ENCODE data around the gene CCNI. TPM values are rescaled to one million over a fixed set of nuclear protein-coding genes. Genes with fewer than 3 reads are reported as not detected.
"Not testable (repeated sequence)": the region's sequence is repeated elsewhere in the genome, so short reads cannot be mapped to it uniquely, and the experiment has no call there.

The CCNI gene
- total RNA-seq, 1 donor from 2014 or later, result 213 TPM

DNA sequence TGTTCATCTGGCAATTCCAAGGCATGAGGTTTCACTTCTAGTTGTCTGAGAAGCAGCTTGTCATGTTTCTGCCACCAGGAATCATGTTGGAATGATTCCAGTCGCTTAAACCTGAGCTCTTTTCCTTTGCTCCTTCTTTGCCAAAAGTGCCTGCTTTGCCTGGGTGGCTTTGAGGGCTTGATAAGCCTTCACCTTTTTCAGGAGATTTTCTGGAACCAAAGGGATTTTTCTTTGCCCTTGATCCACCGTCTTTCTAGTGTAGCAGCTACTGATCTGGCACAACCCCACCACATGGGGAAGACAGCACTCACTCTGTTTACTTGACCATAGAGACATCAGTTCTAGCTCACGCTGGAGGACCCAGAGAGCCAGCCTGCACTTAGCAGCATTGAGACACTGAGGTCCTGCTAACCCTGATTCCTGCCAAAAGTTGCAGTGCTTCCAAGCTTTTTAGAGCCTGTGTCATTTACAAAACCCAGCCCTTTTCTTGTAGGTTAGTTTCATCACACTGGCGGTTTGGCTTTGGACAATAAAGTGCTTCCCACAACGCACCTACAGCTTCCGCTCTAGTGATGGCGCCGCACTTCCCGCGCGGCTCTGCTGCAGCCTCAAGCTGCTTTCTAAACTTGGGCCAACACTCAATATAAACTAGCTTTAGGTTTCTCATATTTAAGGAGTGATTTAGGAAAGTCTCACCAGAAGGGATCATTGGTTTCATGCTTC, 7.3 kb upstream of the CCNI start:
- intact Hi-C loops (cut with micrococcal nuclease), result no loop called here

DNA sequence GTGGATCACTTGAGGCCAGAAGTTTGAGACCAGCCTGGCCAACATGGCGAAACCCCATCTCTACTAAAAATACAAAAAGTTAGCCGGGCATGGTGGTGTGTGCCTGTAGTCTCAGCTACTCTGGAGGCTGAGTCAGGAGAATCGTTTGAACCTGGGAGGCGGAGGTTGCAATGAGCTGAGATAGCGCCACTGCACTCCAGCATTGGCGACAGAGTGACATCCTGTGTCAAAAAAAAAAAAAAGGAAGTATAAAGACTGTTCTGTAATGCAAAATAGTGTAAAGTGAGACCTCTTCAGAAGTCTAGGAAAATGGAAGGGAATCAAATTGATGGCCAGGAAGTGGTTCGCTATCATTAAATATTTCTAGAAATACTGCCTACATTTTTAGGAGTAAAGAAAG, 5.0 kb upstream of the CCNI start:
- intact Hi-C loops (cut with micrococcal nuclease), result not testable (repeated sequence)

DNA sequence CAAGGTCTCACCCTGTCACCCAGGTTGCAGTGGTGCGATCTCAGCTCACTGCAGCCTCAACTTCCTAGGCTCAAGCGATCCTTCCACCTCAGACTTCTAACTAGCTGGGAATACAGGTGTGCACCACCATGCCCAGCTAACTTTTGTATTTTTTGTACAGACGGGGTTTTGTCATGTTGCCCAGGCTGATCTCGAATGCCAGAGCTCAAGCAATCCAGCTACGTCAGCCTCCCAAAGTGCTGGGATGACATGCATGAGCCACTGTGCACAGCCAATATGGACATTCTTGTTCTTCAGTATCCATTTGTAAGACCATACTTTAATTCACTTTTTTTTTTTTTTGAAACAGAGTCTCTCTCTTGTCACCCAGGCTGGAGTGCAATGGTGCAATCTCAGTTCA, 3.5 kb upstream of the CCNI start:
- intact Hi-C loops (cut with micrococcal nuclease), result loop anchor here (5.0 to 10.0 kb wide), 4 partner anchors 867 to 1696 kb away; partner anchors contain the start of genes BMP2K, NAAA, SCARB2 and SDAD1

DNA sequence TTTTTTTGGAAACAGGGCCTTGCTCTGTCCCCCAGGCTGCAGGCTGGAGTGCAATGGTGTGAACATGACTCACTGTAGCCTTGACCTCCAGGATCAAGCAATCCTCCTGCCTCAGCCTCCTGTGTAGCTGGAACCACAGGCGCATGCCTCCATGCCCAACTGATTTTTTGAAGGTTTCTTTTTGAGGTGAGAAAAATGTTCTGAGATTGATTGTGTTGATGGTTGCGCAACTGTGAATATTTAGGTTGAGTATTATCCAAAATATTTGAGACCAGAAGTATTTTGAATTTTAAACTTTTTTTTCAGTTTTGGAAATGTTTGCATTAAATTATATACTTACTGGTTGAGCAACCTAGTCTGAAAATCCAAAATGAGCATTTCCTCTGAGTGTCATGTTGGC, 2.6 kb upstream of the CCNI start:
- intact Hi-C loops (cut with micrococcal nuclease), result loop anchor here (5.0 to 10.0 kb wide), 4 partner anchors 866 to 1696 kb away; partner anchors contain the start of genes BMP2K, NAAA, SCARB2 and SDAD1

DNA sequence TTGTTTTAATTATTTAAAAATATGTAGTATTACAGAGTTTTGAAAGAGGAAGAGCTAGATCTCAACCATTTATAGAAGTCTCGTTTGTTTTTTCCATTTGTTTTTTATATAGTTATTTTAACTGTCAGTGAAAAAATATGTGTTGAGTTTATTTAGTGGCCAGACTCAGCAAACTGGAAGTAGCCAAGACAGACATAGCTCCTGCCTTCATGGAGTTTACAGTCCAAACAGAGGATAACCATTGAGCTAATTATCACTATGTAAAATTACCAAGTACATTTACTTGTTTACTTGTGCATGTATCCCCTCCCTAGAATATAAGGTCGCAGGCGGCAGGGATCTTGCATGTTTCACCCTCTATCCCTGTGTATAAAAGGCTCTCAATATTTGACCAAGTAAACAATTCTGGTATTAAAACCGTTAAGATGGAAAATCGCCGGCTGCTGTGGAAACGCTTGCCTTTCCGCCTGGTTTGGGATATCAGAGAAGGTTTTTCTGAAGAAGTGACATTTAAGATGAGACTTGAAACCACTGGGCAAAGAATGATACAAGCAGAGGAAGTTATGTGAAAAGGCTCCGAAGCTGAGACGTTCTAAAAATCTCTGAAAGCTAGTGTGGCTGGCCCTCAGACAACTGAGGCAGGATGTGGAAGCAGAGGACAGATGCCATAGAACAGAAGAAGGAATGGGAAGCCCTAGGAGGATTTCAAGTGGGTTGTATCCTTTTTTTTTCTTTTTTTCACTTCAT, 1.3 kb upstream of the CCNI start:
- intact Hi-C loops (cut with micrococcal nuclease), result loop anchor here (1.0 to 10.0 kb wide), 11 partner anchors 18 to 1698 kb away; partner anchors contain the start of genes BMP2K, MRPL1, NAAA and NUP54

DNA sequence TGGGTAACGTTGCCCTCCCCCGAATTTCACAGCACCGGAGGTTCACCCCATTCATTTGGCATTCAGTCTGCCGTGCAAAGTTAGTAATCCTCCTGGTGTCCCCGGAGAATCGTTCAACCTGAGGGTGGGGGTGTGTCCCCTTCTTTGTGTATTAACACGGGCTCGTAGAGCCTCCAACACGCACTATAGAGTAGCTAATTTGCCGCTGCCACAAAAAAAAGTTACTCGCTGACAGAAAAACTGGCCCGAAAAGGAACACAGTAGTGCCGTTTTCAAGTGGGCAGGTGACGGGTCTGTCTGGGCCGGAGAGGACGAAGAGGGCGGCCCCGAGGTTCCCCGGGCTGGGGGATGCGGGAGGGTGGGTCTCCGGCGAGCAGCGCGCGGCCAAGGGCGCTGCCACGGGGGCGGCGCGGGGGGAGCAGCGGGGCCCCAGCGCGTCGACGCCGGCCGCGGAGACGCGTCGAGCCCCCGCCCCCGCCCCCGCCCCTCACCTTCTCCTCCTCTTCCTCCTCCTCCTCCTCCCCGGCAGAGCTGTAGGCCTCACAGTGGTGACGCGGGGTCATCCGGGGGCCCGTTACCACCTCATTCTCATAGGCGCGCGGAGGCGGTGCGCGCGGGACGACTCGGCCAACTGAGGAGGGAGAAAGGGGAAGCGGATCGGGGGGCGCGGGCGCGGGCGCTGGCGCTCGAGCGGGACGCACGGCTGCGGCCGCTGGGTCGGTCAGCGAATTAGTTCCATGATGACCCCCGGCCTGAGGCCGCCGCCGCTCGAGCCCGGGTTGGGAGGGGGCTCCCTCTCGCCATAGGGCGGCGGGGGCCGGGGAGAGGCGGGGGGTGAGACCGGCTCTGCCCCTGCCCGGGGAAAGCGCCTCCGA, 571 bp downstream of the CCNI start:
- intact Hi-C loops (cut with micrococcal nuclease), result loop anchor here (1.0 to 10.0 kb wide), 6 partner anchors 86 to 1700 kb away; partner anchors contain the start of genes BMP2K, NAAA, SCARB2 and SDAD1

DNA sequence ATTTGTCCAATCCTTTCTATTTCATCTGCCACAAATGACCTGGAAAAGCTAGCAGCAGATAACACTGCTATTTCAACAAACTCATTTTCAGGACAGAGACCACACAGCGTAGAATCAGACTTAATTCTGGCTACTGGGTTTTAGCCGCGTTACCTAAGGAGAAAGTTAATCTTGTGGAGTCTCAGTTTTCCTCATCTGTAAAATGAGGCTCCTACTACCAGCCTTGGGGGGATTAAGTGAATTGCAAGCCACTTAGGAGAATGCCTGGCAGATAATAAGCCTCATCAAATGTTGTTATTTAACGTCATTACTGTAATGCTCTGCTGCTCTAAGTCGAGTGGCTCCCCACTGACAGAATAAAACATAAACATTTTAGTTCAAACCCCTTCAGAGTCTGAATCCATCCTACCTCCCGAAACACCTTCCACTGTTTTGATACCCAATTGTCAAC, 1.4 kb downstream of the CCNI start:
- intact Hi-C loops (cut with micrococcal nuclease), result loop anchor here (10.0 kb wide), 3 partner anchors 1080 to 1700 kb away; partner anchors contain the start of genes BMP2K, NAAA and SDAD1

DNA sequence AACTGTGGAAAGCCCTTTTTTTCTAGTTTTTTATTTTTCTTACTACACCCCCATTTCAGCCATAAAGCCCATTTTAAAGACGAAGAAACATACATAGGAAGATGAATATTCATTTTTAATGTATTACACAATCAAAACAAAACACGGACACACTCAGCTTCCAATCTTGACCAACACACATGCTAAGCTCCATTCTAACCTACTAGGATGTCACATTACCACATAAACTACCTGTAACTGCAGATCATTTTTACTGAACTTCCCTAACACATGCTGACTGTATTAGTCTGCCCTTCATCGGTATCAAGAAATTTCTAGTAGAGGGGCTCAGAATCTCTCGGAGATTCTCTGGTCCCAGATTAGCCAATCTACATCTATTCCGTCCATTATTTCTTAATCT, 1.8 kb downstream of the CCNI start:
- intact Hi-C loops (cut with micrococcal nuclease), result loop anchor here (10.0 kb wide), 3 partner anchors 1079 to 1701 kb away; partner anchors contain the start of genes BMP2K, NAAA and SDAD1

DNA sequence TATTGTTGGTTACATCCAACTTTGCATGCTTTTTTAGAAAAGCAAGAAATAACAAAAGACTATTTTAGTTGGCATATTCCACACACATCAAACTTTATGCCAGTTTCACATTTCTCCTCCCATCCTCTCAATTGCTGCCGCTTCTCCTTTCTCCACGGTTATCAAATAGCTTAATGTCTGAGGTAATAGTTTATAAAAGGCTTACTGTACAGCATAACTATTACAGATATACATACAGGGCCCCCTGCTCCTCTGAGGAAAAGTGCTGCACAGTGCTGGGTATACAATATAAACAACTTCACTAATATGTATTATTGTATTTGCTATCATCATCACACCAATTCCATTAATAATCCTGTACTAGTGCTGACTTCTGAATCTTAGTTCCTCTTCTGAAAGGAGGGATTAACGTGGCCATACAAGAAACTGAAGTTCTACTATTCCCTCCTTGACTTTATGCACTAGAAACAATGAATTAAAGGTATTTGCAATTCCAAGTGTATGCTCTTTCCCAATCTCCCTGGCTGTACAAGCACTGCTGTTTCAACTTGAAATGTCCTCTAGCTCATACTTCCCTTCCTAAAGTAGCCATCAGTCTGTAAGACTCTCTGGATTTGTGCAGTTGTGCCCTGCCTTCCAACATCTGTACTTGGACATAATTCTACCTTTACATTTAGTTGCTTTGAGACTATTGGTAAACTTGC, 2.5 kb downstream of the CCNI start:
- intact Hi-C loops (cut with micrococcal nuclease), result loop anchor here (10.0 kb wide), 3 partner anchors 1078 to 1702 kb away; partner anchors contain the start of genes BMP2K, NAAA and SDAD1

DNA sequence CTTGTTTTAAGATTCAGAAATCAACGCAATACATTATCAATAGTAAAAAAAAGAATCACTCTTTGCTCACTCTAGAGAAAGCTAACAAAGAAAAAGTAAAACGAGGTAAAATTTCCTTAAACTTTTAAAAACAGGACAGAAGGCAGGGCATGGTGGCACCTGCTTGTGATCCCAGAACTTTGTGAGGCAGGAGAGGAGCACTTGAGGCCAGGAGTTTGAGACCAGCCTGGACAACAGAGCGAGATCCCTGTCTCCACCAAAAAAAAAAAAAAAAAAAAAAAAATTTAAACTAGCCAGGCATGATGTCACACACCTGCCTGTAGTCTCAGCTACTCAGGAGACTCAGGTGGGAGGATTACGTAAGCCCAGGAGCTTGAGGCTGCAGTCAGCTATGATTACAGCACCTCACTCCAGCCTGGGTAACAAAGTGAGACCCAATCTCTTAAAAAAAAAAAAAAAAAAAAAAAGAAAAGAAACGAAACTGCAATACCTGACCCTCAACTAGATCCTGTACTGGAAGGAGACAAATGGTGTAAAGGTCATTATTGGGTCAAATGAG, 3.5 kb downstream of the CCNI start:
- intact Hi-C loops (cut with micrococcal nuclease), result loop anchor here (10.0 kb wide), 3 partner anchors 1077 to 1703 kb away; partner anchors contain the start of genes BMP2K, NAAA and SDAD1

DNA sequence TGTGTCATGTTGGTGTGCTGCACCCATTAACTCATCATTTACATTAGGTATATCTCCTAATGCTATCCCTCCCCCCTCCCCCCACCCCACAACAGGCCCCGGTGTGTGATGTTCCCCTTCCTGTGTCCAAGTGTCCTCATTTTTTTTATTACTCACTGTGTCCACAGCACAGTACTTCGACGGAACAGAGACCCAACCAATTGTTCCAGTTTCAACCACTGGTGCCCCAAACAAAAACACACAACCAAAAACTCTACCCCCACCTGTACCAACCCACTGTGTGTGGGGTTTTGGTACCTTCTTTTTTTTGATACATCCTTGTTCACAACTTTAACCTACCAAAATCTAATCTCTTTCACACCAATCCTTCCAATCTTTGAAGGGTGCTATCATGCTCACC, 6.3 kb downstream of the CCNI start:
- intact Hi-C loops (cut with micrococcal nuclease), result not testable (repeated sequence)

DNA sequence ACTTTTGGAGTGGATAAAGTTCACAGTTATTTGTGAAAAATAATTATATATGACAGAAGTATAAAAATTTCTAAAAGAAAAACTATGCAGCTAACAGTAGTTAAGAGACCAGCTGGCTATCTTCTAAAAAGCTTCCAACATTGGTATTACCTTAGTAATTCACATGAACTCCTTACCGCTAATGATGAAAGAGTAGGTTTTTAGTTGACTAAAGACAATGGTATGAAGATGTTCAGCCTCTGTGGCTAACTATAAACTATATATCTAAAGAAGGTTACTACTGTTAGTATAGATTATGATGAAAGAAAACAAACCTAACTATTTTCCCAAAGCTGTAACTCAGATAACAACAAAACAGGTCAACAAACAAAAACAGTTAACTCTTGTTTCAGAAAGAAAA, 10.4 kb downstream of the CCNI start:
- intact Hi-C loops (cut with micrococcal nuclease), result no loop called here

DNA sequence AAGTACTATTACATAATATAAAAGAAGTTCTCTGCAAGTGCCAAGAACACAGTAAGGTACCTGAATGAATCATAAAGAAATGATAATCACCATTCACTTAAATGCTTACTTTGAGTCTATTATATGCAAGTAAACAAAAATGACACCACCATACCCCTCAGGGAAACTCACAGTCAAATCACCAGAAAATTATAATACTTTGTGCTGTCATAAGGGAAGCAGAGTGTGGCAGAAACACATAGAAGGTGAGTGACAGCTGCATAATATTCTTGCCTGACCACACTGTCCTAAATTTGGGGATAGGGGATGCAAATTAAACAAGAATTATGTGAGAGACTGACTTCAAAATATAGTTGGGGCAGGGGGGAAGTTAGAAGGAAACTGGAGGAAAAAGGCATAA, 12.9 kb downstream of the CCNI start:
- intact Hi-C loops (cut with micrococcal nuclease), result no loop called here

DNA sequence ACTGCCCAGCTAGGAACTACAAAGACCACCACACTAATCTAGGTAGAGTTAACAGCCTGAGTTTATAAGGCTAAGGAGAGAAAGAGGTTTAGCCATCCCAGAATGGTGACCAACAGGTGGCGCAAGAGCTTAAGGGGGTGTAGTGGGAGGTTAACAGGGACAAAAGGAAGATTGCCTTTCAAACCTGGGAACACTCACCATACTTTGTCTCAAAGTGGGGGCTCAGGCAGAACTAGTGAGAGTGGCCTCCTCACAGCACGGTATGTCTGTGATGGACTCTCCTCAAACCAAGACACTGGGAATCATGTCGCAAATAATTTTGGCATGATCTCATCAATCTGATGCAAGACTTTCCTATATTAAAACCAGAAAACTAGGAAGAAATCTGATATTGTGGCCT, 23.4 kb downstream of the CCNI start:
- intact Hi-C loops (cut with micrococcal nuclease), result loop anchor here (2.0 to 10.0 kb wide), 2 partner anchors 150 to 252 kb away; no protein-coding TSS in a partner anchor

DNA sequence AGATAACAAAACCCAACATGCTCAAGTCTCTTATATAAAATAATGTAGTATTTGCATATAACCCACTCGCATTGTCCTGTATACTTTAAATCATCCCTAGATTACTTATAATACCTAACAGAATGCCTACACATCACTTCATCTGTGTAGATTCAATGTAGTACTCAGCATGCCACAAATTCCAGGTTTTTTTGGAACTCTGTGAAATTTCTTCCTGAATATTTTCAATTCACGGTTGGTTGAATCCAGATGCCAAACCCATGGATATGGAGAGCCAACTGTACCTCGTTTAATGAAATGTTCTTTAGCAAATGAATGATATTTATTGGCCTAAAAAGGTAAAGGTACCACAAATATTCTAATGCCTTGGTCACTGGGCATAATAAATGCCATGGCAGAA, 24.8 kb downstream of the CCNI start:
- intact Hi-C loops (cut with micrococcal nuclease), result loop anchor here (10.0 kb wide), 1 partner anchor 254 kb away; no protein-coding TSS in a partner anchor

DNA sequence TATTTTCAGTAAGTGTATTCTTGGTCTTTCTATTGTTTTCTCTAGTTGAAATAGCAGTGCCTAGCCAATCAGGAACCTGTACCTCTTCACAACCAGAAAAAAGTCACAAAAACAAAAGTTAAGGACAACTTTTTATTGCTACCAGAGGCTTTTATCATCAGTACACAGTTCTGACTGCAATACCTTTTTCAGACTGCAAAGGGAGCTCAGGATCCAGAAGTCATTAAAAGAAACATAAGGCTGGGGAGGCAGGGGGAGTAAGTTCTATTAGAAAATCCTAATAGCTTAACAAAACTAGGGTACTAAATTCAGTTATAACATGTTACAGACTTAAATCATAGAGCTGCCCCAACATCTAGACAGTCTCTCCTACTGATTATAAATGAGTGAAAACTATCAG, 28.8 kb downstream of the CCNI start:
- intact Hi-C loops (cut with micrococcal nuclease), result no loop called here

DNA sequence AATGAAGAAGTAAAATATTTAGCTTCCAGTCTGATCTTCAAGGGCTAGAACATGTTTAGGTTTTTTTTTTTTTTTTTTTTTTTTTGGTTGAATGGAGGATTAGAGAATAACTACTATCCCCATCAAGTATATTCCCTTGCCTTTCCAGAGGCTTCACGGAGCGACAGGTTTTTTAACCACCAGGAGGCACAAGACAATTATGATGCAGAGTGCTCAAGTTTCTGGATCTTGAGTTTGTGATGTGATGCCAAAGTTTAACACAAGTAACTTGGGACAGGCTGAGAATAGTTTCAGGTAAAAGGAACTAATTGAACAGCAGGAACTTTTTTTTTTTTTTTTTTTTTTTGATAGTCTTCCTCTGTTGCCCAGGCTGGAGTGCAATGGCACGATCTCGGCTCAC, 30.3 kb downstream of the CCNI start:
- intact Hi-C loops (cut with micrococcal nuclease), result loop anchor here (2.0 kb wide), 1 partner anchor 535 kb away; no protein-coding TSS in a partner anchor

DNA sequence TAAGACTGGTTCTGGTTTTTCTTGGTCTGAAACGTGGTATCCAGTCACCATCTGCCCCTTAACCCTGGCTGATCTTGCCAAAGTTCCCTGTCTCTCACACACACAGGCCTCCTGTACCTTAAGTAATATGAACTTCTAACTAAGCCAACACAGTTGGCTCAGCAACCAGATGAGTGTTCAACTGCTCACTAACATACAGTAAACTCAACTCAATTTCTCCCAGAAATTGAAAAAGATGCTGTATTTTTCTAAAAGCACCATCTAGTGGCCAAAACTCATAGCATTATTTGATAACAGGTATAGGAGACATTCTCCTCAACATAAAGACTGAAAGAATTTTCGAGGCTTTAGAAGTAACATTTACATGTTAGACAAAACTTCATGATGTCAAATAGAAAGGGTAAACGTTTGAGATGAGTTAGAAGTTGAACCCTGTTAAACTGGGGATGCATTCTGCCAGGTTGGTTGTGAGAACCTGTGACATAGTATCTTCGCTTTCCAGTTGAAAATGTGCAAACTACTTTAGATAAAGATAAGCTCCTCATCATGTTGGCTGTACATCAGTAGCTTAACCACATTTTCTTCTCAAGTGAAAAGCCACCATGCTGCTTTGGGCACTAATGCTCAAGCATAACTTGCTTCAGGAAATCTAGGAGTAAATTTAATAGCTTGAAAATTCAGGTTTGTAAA, 31.2 kb downstream of the CCNI start:
- intact Hi-C loops (cut with micrococcal nuclease), result loop anchor here (1.0 to 2.0 kb wide), 2 partner anchors 95 to 534 kb away; partner anchors contain the start of gene SEPTIN11

All from T-helper 2 cell treated with Interferon-gamma antibody and Interleukin-4, amounts not matched to agents 100 ng/mL and 5 ng/mL, for 36 hours (primary cell).